Right atrium auricular region (tissue), 2 donors: Measurements from ENCODE around the gene VBP1. TPM values are rescaled to one million over a fixed set of nuclear protein-coding genes. Genes with fewer than 3 reads are reported as not detected.

ENCODE experiments used
- DNase-seq: peaks from one replicate; pipeline ENCODE4 v3.0.0-alpha.2; 2019; ENCODE audit warnings: low spot score
- H3K27ac ChIP-seq, 2 donors: fragments of 200-600 bp; sonication (generic); 1 replicate in 1 of 2; 2 replicates in 1 of 2; pipeline ENCODE4 v1.5.1; 2016 to 2019
- H3K27me3 ChIP-seq, 2 donors: fragments of 200-600 bp; sonication (generic); one replicate each; pipeline versions ENCODE4 v1.5.1 to v1.6.0; 2017 to 2019
- H3K36me3 ChIP-seq: fragments of 200-600 bp; sonication (generic); one replicate; pipeline ENCODE4 v1.5.1; 2016
- H3K4me1 ChIP-seq, 2 donors: fragments of 200-600 bp; sonication (generic); one replicate each; pipeline versions ENCODE4 v1.5.1 to v1.6.0; 2017 to 2019
- H3K4me3 ChIP-seq, 2 donors: fragments of 200-600 bp; sonication (generic); 1 replicate in 1 of 2; 2 replicates in 1 of 2; pipeline ENCODE4 v1.5.1; 2017 to 2019; ENCODE audit warnings: mild to moderate bottlenecking in 1 of 2, moderate library complexity in 1 of 2
- H3K9me3 ChIP-seq, 2 donors: fragments of 200-600 bp; sonication (generic); one replicate each; pipeline ENCODE4 v1.5.1; 2019
- CTCF ChIP-seq, 2 donors: fragments of 200-600 bp; sonication (generic); IDR thresholded peaks; one replicate each; pipeline ENCODE4 v1.5.1; 2019; ENCODE audit warnings: antibody characterized with exemption in 2 of 2
- total RNA-seq, 2 donors: library from RNA; depleted of rRNA; stranded (reverse); fragments of >200 nt; gene quantifications; one replicate each; pipeline ENCODE4 v1.1.0, GENCODE V29; 2016

Gene VBP1
- total RNA-seq, 2 donors from 2014 or later: 42.7 to 60.3 TPM

DNA sequence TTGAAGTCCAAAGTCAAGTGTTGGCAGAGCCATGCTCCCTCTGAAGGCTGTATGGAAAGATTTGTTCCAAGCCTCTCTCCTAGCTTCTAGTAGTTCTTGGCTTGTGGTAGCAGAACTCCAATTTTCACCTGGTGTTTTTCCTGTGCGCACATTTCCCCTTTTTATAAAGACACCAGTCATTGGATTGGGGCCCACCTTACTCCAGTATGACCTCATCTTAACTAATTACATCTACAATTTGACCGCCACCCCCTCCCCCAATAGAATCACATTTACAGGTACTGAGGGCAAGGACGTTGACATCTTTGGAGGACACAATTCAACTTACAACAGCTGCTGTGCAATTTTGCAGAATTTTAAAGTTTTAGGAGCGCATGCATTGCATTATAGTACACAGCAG is 31.2 kb downstream of the VBP1 start:
- no peaks in the 10 kb centered on the region for H3K9me3 ChIP-seq
- no peaks in the 10 kb centered on the region for H3K36me3 ChIP-seq
- no peak for TF ChIP-seq CTCF (IDR thresholded peaks at IDR 0.05)
- H3K4me1 ChIP-seq: no peaks in the 10 kb centered on the region
- H3K4me3 ChIP-seq: no peak overlapping the region
- no peak overlapping the region for H3K27ac ChIP-seq
- no peaks in the 10 kb centered on the region for H3K27me3 ChIP-seq
- DNase-seq: no peak

GRCh38 chrX:155251391-155251790 is 35.1 kb downstream of the VBP1 start:
- no peak overlapping the region for H3K4me3 ChIP-seq
- H3K4me1 ChIP-seq: no peaks in the 10 kb centered on the region
- H3K9me3 ChIP-seq: no peaks in the 10 kb centered on the region
- no peaks in the 10 kb centered on the region for H3K27me3 ChIP-seq
- no peak overlapping the region for H3K27ac ChIP-seq
- TF ChIP-seq CTCF (IDR thresholded peaks at IDR 0.05): no peak
- H3K36me3 ChIP-seq: no peaks in the 10 kb centered on the region
- no peak for DNase-seq

GRCh38 chrX:155259752-155260151 is 43.5 kb downstream of the VBP1 start:
- DNase-seq: no peak
- no peak overlapping the region for H3K27ac ChIP-seq
- no peaks in the 10 kb centered on the region for H3K9me3 ChIP-seq
- no peaks in the 10 kb centered on the region for H3K36me3 ChIP-seq
- peaks cover 0 to 6% of the 10 kb centered on the region in 2 donors for H3K4me1 ChIP-seq
- H3K4me3 ChIP-seq: no peak overlapping the region
- H3K27me3 ChIP-seq: no peaks in the 10 kb centered on the region
- no peak for TF ChIP-seq CTCF (IDR thresholded peaks at IDR 0.05)

DNA sequence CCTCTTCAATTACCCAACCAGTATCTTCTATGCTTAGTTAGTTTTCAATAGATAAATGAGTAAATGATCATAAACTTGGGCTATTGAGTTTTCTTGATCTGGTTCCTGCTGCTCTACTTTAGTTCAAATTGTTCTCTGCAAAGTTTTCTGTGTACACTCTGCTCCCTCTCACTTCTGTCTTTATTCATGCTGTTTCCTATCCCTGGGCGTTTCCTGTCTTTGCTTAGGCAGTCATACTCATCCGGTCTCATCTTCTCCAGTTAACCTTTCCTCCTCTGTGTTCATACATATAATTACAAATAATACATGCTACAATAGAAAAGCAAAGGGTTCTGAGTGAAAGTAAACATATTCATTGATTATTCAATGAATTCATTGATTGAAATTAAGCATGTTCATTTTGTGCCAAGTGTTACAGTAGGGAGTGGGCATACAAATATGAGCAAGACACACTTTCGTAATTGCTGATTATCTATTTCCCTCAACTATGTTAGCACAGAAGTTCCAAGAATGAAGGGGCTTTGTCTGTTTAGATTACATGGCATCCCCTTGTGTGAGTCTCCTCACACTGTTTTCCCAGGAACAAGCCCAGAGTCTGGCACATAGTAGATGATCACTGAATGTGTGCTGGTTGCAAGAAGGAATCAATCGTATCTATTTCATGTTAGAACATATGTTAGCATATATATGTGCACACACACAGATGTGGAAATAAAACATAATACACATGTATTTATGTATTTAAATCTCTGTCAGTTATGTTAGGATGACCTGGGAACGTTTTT is 46.9 kb downstream of the VBP1 start:
- H3K27ac ChIP-seq: no peak overlapping the region
- DNase-seq: no peak
- H3K4me1 ChIP-seq: peaks cover 0 to 6% of the 10 kb centered on the region in 2 donors
- H3K36me3 ChIP-seq: no peaks in the 10 kb centered on the region
- H3K4me3 ChIP-seq: no peak overlapping the region
- H3K27me3 ChIP-seq: no peaks in the 10 kb centered on the region
- no peaks in the 10 kb centered on the region for H3K9me3 ChIP-seq
- no peak for TF ChIP-seq CTCF (IDR thresholded peaks at IDR 0.05)

DNA sequence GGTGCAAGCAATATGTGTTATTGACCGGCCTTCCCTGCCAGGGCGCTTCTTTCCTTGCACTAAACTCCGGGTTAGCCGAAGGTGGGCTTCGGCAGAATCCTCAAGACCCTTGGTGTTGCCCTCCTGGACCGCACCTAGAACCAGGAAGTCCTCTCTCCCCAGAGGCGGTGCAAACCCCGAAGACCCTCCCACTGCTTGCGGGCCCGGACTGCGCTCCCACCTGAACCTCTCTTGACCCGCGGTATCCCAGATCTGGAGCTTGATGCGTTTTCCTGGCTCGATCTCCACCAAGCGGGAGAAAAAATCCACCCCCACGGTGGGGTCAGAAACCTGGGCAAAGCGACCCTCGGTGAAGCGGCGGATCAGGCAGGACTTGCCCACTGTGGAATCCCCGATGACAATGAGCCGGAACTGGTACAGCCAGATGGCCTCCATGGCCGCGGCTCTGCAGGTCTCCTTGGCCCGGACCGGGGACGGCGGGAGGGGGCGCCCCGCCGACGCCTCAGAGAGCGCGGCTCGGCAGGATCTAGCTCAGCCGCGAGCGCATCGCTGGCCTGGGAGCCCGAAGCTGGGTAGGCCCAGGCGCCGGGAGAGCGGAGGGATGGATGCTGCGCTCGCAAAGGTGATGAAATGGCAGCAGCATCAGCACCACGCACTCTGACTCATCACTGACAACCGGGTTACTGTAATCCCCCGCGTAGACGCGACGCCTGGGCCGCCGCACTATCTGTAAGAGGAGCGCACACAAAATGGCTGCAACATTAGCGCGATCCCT is 47.8 kb downstream of the VBP1 start, which contains the start of gene RAB39B:
Gene RAB39B (minus strand): TSS at position 638 of the 775 bp plus-strand sequence. CDS start 203 bp downstream, at position 435.
- TF ChIP-seq CTCF (IDR thresholded peaks at IDR 0.05): peak in 1 of 2 donors; percentile 21
- no peaks in the 10 kb centered on the region for H3K27me3 ChIP-seq
- peak within 1 kb of the TSS; percentile 25 to 51 for H3K4me3 ChIP-seq
- H3K4me1 ChIP-seq: peaks cover 0 to 6% of the 10 kb centered on the region in 2 donors
- H3K36me3 ChIP-seq: no peaks in the 10 kb centered on the region
- DNase-seq: peak; percentile 61
- H3K27ac ChIP-seq: no peak within 1 kb of the TSS
- no peaks in the 10 kb centered on the region for H3K9me3 ChIP-seq
